Stimulated activated naive CD4-positive, alpha-beta T cell (primary cell): ENCODE measurements around the gene ETV7.
"Not testable (repeated sequence)": the region's sequence is repeated elsewhere in the genome, so short reads cannot be mapped to it uniquely, and the experiment has no call there.

Experiments
- DNase-seq, 6 experiments: peaks; one replicate each; lab custom pipeline; 2025; lab: John Stamatoyannopoulos, UW

The ETV7 gene

DNA sequence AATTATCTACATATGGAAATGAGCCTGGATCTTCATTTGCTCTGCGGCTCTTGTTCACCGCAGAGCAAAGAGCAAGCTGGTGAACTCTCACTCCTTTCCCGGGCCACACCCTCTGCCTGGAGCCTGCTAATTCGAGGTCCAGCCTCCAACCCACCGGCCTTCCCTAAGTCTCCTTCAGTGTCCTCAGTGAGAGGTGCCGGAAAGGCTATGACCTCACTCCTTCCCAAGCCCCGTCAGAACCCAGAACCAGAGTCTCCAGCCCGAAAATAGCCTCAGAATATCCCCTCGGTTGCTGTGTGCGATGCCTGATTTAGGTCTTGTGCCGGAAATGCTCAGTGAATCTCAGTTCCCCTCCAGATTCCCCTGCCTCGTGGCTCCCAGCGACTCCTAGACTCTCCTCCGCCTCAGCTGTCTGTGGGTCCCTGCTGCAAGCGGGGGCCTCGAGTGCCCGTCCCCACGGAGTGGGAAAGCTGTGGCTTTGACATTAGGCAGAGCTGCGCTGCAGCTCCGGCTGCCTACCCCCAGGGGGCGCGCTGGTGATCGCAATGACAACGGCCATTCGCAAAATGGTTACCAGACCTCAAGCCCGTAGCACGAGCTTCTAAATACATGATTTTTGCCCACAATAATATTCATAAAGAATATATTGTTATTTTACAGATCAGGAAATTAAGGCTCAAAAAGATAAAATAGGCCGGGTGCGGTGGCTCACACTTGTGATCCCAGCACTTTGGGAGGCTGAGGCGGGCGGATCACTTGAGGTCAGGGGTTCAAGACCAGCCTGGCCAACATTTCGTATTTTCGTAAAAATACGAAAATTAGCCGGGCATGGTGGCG lies 46.6 kb downstream of the ETV7 start:
- DNase-seq, result peak in 5 of 6 experiments; percentile 57 to 71 (median 60)

GRCh38 chr6:36340306-36340617 lies 47.2 kb downstream of the ETV7 start:
- no peak for DNase-seq

DNA sequence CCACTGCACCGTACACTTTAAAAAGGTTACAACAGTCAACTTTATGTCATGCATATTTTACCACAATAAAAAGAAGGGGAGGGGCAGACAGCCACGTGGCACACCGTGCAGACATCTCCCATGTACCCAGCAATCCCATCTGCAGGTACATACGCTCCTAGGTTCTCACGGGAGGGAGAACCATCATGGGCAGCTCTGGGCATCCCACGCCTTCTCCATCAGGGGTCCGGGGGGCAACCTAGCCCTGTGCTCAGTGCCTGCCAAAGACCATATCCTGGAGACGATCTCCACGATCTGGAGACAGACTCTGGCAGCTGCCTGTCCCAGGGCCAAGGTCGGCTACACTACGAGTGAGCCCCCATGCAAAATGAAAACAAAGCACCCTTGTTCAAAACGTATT lies 48.3 kb downstream of the ETV7 start:
- no peak for DNase-seq

DNA sequence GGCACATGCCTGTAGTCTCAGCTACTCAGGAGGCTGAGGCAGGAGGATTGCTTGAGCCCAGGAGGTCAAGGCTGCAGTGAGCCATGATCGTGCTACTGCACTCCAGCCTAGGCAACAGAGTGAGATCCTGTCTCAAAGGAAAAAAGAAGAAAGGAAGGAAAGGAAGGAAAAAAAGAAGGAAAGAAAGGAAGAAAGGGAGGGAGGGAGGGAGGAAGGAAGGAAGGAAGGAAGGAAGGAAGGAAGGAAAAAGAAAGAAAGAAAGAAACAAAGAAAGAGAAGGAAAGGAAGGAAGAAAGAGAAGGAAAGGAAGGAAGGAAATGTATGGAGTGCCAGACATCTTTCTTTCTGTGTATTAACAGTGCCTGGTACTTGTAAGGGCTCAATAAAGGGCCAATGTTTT lies 49.2 kb downstream of the ETV7 start:
- DNase-seq, result not testable (repeated sequence)

DNA sequence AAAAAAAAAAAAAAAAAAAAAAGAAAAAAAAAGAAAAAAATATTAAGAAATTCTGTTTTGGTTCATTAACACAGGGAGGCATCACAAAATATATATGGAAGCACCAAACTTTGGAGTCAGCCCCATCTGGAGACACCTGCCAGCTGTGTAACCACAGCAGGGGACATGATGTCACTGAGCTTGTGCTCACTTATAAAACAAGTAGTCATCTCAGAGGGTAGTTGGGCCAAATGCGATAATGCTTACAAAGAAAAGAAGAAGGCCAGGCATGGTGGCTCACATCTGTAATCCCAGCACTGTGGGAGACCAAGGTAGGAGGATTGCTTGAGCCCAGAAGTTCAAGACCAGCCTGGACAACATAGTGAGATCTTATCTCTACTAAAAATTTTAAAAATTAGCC lies 49.7 kb downstream of the ETV7 start:
- no peak for DNase-seq

- DNase-seq, result no peak
Observed at GRCh38 chr6:36336779-36337241, 50.7 kb downstream of the ETV7 start, which contains the start of gene BNIP5. BNIP5 (minus strand) TSS chr6:36336888; CDS start chr6:36330690, 6,198 bp downstream.

- no peak for DNase-seq
Observed at GRCh38 chr6:36336208-36336710, 51.2 kb downstream of the ETV7 start.

GRCh38 chr6:36335465-36336207 lies 51.8 kb downstream of the ETV7 start:
- no peak for DNase-seq

GRCh38 chr6:36334832-36335459 lies 52.5 kb downstream of the ETV7 start:
- DNase-seq, result no peak

DNA sequence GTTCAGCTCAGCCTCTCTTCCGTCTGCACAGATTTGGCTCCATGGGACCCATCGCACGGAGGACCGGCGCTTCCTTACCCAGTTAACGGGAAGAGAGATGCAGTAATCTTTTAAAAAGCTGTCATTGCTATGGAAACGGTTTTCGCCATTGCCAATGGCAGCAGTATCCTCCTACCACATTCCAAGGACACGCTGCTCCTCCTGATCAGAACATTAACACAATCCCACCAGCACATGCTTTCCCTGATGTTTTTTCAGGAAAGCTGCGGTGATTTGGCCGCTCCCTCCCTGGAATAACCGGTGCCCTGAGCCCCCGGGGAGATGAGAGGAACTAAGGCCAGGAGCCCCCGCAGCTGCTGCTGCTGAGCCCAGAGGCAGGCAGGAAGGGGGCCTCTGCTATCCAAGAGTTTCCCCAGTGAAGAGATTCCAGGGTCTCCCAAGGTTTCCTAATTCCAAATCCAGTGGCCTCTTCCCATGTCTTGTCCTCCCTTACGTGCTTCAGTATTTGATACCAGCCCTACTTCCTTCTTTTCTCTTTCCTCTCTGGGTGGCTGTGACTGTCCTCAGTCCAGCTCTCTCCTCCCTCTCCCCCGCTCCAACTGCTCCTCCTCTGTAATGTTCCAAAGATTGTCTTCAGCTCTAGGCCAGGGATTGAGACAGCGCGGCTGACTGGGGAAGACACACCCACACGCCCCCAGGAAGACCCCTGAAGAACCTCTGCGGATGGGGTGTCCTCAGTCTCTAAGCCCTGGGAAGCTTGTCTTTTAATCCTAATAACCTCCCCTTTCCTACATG lies 53.3 kb downstream of the ETV7 start:
- DNase-seq, result no peak

GRCh38 chr6:36333171-36333895 lies 54.1 kb downstream of the ETV7 start:
- no peak for DNase-seq

GRCh38 chr6:36331381-36331780 lies 56.1 kb downstream of the ETV7 start:
- DNase-seq, result no peak

GRCh38 chr6:36330366-36330765 lies 57.1 kb downstream of the ETV7 start:
- DNase-seq, result no peak

DNA sequence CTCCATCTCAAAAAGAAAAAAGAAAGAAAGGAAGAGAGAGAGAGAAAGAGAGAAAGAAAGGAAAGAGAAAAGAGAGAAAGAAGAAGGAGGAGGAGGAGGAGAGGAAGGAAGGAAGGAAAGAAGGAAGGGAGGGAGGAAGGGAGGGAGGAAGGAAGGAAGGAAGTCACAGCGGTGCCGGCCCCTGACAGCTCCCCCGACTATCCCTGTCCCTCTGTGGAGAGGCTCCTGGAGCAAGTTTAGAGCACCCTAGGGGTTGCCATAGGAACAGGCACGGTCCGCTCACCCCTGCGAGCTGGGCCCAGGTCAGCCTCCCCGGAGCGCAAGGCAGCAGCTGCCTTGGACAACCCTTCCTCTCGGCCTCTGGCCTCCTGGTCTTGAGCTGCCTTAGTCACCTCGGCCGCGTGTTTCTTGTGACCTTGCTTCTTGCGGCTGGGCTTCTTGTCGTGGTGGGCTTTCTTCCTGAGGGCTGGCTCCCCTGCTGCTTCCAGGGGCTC lies 57.6 kb downstream of the ETV7 start:
- no peak for DNase-seq

- no peak for DNase-seq
Observed at GRCh38 chr6:36328600-36328999, 58.9 kb downstream of the ETV7 start.

- DNase-seq, result no peak
Observed at GRCh38 chr6:36327919-36328236, 59.6 kb downstream of the ETV7 start.

DNA sequence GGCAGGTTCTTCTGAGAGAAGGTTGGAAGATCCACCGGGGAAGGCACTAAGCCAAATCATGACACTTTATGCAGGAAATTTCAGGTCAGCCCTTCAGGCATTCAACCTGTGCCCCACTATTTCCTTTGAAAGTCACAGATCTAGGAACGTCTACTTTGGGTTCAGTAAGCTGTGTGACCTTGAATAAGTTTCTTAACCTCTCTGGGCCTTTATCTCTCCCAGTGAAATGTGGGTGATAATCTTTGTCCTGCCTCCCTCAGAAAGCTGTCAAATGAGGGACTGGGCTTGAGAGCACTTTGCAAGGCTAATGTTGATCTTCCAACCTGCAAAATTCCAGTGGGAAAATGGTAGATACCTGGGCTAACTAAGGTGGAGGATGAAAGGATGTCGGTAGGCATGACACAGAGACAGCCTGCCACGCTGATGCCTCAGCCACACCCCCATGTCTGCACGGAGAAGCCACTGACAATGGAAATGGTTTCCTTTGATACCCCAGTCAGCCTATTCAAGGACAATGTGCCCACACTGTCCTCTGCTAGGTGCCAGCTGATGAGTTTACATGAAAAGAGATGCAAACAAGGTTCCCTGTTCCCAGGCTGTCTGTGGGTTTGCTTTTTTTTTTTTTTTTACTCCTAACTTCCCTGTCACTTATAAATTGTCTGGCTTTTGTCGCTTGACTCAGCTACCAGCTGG lies 60.1 kb downstream of the ETV7 start:
- DNase-seq, result no peak

GRCh38 chr6:36326356-36326995 lies 61.0 kb downstream of the ETV7 start:
- no peak for DNase-seq

DNA sequence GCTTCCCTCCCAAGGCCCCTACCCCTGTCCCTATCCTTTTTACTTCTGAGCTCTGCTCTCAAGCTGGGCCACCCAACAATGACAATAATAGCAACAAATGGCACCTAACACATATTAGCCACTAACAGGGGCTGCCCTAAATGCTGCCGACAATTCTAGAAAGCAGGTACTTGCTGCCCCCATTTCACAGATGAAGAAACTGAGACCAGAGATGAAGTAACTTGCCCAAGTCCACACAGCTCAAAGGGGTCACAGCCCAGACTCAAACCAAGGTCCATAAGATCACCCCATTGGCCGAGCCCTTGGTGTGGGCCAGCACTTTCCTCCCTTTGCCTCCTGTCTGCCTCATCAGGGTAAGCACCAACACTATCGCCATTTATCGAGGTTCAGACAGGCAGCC lies 62.8 kb downstream of the ETV7 start:
- no peak for DNase-seq

GRCh38 chr6:36324191-36324590 lies 63.3 kb downstream of the ETV7 start:
- DNase-seq, result no peak
